GM12878 (cell line): ENCODE measurements around the gene CSF2. TPM values are rescaled to one million over a fixed set of nuclear protein-coding genes. Genes with fewer than 3 reads are reported as not detected.

ENCODE experiments used
- ATAC-seq: fragments of 200-7000 bp; cut with Tn5 transposase; 3 replicates; pipeline ENCODE4 v1.9.1; 2020; ENCODE audit warnings: mild to moderate bottlenecking, moderate library complexity
- BruUV-seq: library from RNA; stranded (reverse); fragments of 400-500 nt; replicated peaks from 2 replicates; lab custom pipeline; 2021; lab: Mats Ljungman, UMichigan
- CTCF ChIA-PET: fragments of 300-600 bp; sonication (Branson Sonifier 250); formaldehyde crosslinking; extraction: SDS; loops from one replicate; lab custom pipeline; 2021; ENCODE audit warnings: inconsistent platforms; lab: Yijun Ruan, JAX
- POLR2A ChIA-PET: fragments of 350-600 bp; formaldehyde crosslinking; extraction: SDS; loops from one replicate; lab custom pipeline; 2021; ENCODE audit warnings: inconsistent platforms; lab: Charles Lee
- RAD21 ChIA-PET: fragments of 300-600 bp; sonication (Branson Sonifier 250); formaldehyde crosslinking; loops from one replicate; lab custom pipeline; 2023; ENCODE audit warnings: antibody characterized with exemption; ENCODE audit not compliant: unreplicated experiment; lab: Charles Lee
- SMC1A ChIA-PET: fragments of 300-600 bp; sonication (Branson Sonifier 250); formaldehyde crosslinking; loops from one replicate; lab custom pipeline; 2023; ENCODE audit not compliant: unreplicated experiment, uncharacterized antibody; lab: Charles Lee
- DNase-seq: peaks from one replicate; pipeline ENCODE4 v3.0.0-alpha.2; 2011; ENCODE audit warnings: low read depth, low spot score
- FAIRE-seq: peaks from 3 replicates; lab custom pipeline; 2011; peaks lifted over from hg19 to GRCh38; lab: Jason Lieb, UNC
- H2AFZ ChIP-seq: 2 replicates; pipeline ENCODE4 v1.6.0; 2011; ENCODE audit warnings: low read depth, low read length, control low read depth; ENCODE audit not compliant: control insufficient read depth
- H3K27ac ChIP-seq: 2 replicates; pipeline ENCODE4 v1.5.1; 2011; ENCODE audit warnings: control low read depth; ENCODE audit not compliant: control insufficient read depth, insufficient read depth
- H3K27me3 ChIP-seq, 2 experiments: replicated peaks in 1 of 2; 2 replicates each; pipeline versions ENCODE4 v1.6.0 to v1.6.1; 2011; ENCODE audit warnings: low read length in 1 of 2; ENCODE audit not compliant: control insufficient read depth in 2 of 2, insufficient read depth in 2 of 2
- H3K36me3 ChIP-seq, 2 experiments: 2 replicates each; pipeline ENCODE4 v1.5.1; 2011; ENCODE audit warnings: low read length in 1 of 2; ENCODE audit not compliant: control insufficient read depth in 2 of 2, insufficient read depth in 2 of 2
- H3K4me1 ChIP-seq: 2 replicates; pipeline ENCODE4 v1.6.1; 2011; ENCODE audit warnings: mild to moderate bottlenecking, low read length, moderate library complexity, mixed read lengths; ENCODE audit not compliant: control insufficient read depth, insufficient read depth
- H3K4me2 ChIP-seq: 2 replicates; pipeline ENCODE4 v1.6.0; 2011; ENCODE audit warnings: control low read depth; ENCODE audit not compliant: control insufficient read depth, insufficient read depth
- H3K4me3 ChIP-seq: fragments of 200-600 bp; sonication (generic); 2 replicates; pipeline ENCODE4 v1.5.1; 2016
- H3K79me2 ChIP-seq: 2 replicates; pipeline ENCODE4 v1.6.0; 2011; ENCODE audit warnings: low read length; ENCODE audit not compliant: control insufficient read depth, insufficient read depth
- H3K9ac ChIP-seq: 2 replicates; pipeline ENCODE4 v1.8.0; 2011; ENCODE audit warnings: low read length, control low read depth, mixed read lengths; ENCODE audit not compliant: control insufficient read depth, insufficient read depth
- H3K9me3 ChIP-seq: replicated peaks from 3 replicates; pipeline ENCODE4 v1.5.1; 2011; ENCODE audit warnings: mild to moderate bottlenecking, low read length; ENCODE audit not compliant: control insufficient read depth, insufficient read depth
- H4K20me1 ChIP-seq: 2 replicates; pipeline ENCODE4 v1.6.0; 2011; ENCODE audit not compliant: control insufficient read depth, insufficient read depth
- BACH1 ChIP-seq: fragments of 450-650 bp; IDR thresholded peaks from 2 replicates; pipeline ENCODE4 v1.6.1; 2017; ENCODE audit warnings: mild to moderate bottlenecking, borderline replicate concordance
- CEBPB ChIP-seq, 2 experiments: fragments of 150-350 bp in 1 of 2; IDR thresholded peaks; 2 replicates each; pipeline ENCODE4 v1.6.1; 2012 to 2014; ENCODE audit warnings: low read depth in 2 of 2, low read length in 2 of 2, borderline replicate concordance in 1 of 2, inconsistent platforms in 1 of 2
- E4F1 ChIP-seq: fragments of 450-650 bp; IDR thresholded peaks from 2 replicates; pipeline ENCODE4 v1.6.1; 2018; ENCODE audit warnings: borderline replicate concordance, mild to moderate bottlenecking; ENCODE audit not compliant: partially characterized antibody
- EP300 ChIP-seq, 2 experiments: fragments of 150-350 bp in 1 of 2; IDR thresholded peaks; 2 replicates each; pipeline ENCODE4 v1.6.1; 2011 to 2012; ENCODE audit warnings: low read depth in 2 of 2, low read length in 2 of 2, borderline replicate concordance in 1 of 2, improper control_type of control experiment in 1 of 2, inconsistent platforms in 1 of 2; ENCODE audit not compliant: control insufficient read depth in 1 of 2
- FOXK2 ChIP-seq: fragments of 450-650 bp; IDR thresholded peaks from 2 replicates; pipeline ENCODE4 v1.6.1; 2017; ENCODE audit warnings: mild to moderate bottlenecking, moderate library complexity
- HDAC6 ChIP-seq: fragments of 200-600 bp; sonication (generic); IDR thresholded peaks from one replicate; pipeline ENCODE4 v1.8.0; 2017; ENCODE audit warnings: antibody characterized with exemption; ENCODE audit not compliant: unreplicated experiment
- IRF5 ChIP-seq: fragments of 450-650 bp; IDR thresholded peaks from 2 replicates; pipeline ENCODE4 v1.6.1; 2017; ENCODE audit warnings: borderline replicate concordance
- MXI1 ChIP-seq: fragments of 150-350 bp; IDR thresholded peaks from 2 replicates; pipeline ENCODE4 v1.6.1; 2011; ENCODE audit warnings: low read depth, mild to moderate bottlenecking, inconsistent platforms, low read length, improper control_type of control experiment
- PAX8 ChIP-seq: fragments of 450-650 bp; IDR thresholded peaks from 2 replicates; pipeline ENCODE4 v1.6.1; 2017; ENCODE audit warnings: mild to moderate bottlenecking, moderate library complexity
- RBBP5 ChIP-seq: fragments of 200-600 bp; sonication (generic); conservative IDR thresholded peaks from 2 replicates; pipeline ENCODE4 v1.6.1; 2016
- SMAD5 ChIP-seq: IDR thresholded peaks from 2 replicates; pipeline ENCODE4 v1.6.1; 2016; ENCODE audit warnings: antibody characterized with exemption, low read depth
- SREBF1 ChIP-seq: IDR thresholded peaks from 2 replicates; pipeline ENCODE4 v1.6.1; 2012; ENCODE audit warnings: mild to moderate bottlenecking, low read length
- SRF ChIP-seq, 2 experiments: IDR thresholded peaks; 2 replicates each; pipeline ENCODE4 v1.6.1; 2011; ENCODE audit warnings: low read depth in 2 of 2, low read length in 2 of 2, mild to moderate bottlenecking in 1 of 2, moderate library complexity in 1 of 2
- TBL1XR1 ChIP-seq: IDR thresholded peaks from 2 replicates; pipeline ENCODE4 v1.6.1; 2012; ENCODE audit warnings: low read depth, low read length, improper control_type of control experiment
- YY1 ChIP-seq: IDR thresholded peaks from 2 replicates; pipeline ENCODE4 v1.6.1; 2011; ENCODE audit warnings: low read depth, mild to moderate bottlenecking, low read length
- ZBTB40 ChIP-seq: fragments of 450-650 bp; IDR thresholded peaks from 2 replicates; pipeline ENCODE4 v1.6.1; 2016; ENCODE audit warnings: mild to moderate bottlenecking, moderate library complexity, borderline replicate concordance
- ZNF207 ChIP-seq: fragments of 450-650 bp; IDR thresholded peaks from 2 replicates; pipeline ENCODE4 v1.6.1; 2014; ENCODE audit warnings: antibody characterized with exemption, mild to moderate bottlenecking, borderline replicate concordance
- ZNF622 ChIP-seq: fragments of 450-650 bp; IDR thresholded peaks from 2 replicates; pipeline ENCODE4 v1.6.1; 2017; ENCODE audit warnings: mild to moderate bottlenecking, inconsistent platforms
- WGBS: methylation state at CpG from one replicate; pipeline ENCODE4 v1.1.6; 2016; ENCODE audit warnings: low lambda C conversion rate; ENCODE audit not compliant: insufficient replicate concordance, insufficient coverage; ENCODE audit errors: missing lambda C conversion rate; 5-methylcytosine and 5-hydroxymethylcytosine counted together
- in situ Hi-C: fragments of 300-500 bp; cut with MboI; formaldehyde crosslinking; loops from 9 replicates; pipeline ENCODE4 v1.14.3; 2018; ENCODE audit warnings: mixed read lengths
- intact Hi-C: fragments of 100-400 bp; cut with micrococcal nuclease; formaldehyde crosslinking; loops from one replicate; pipeline ENCODE4 v1.14.2; 2022; ENCODE audit not compliant: unreplicated experiment
- polyA plus RNA-seq, 11 experiments: library from polyadenylated mRNA; depleted of rRNA in 4 of 11; unstranded in 6 of 11; stranded (reverse) in 5 of 11; fragments of >200 nt; fragmentation: Nextera tagmentation in 4 of 11; fragmentation: Illumina TruSeq in 1 of 11; extraction: Ambion mirVana in 4 of 11; extraction: Trizol in 1 of 11; gene quantifications; 1 replicate in 1 of 11; 2 replicates in 10 of 11; pipeline versions ENCODE4 v1.2.1 to v1.2.3, GENCODE V29; 2011 to 2016; ENCODE audit warnings: inconsistent platforms in 2 of 11, missing spikeins in 2 of 11, low read depth in 1 of 11
- total RNA-seq, 4 experiments: library from RNA; depleted of rRNA in 3 of 4; stranded (reverse); fragments of >200 nt in 3 of 4; fragmentation: Illumina TruSeq in 1 of 4; extraction: Trizol in 1 of 4; gene quantifications; 2 replicates each; pipeline versions ENCODE4 v1.2.1 to v1.2.3, GENCODE V29; 2013 to 2021

CSF2 gene
- total and polyA plus RNA-seq, 10 of the 15 experiments (the other 5 are each of a cell fraction or from before 2014, with no cell fraction given), result 0.15 to 2.0 (median 0.69) TPM; not detected in 2

- 61% methylated on average over 3 of the region's 3 CpGs for WGBS
- Histone ChIP-seq H3K36me3 (no peaks in the 10 kb centered on the region), H3K4me3 (no peak overlapping the region), H2AFZ (no peak overlapping the region), H4K20me1 (no peaks in the 10 kb centered on the region), H3K4me2 (no peak overlapping the region), H3K27me3 (no peaks in the 10 kb centered on the region), H3K27ac (no peak overlapping the region), H3K9me3 (no peaks in the 10 kb centered on the region; the same call in none of the 3 replicates), H3K9ac (no peak overlapping the region), H3K4me1 (peaks cover 8% of the 10 kb centered on the region), H3K79me2 (no peaks in the 10 kb centered on the region)
- DNase-seq, result no peak
- FAIRE-seq, result no peak
- intact Hi-C loops (no loop called here), in situ Hi-C loops (no loop called here)
- ChIA-PET CTCF (interaction anchor here (0.7 kb wide), 1 partner anchor 577 kb away, joined by 3 read pairs; no protein-coding TSS in a partner anchor), RAD21 (interaction anchor here (0.7 kb wide), 1 partner anchor 8 kb away, joined by 3 read pairs; no protein-coding TSS in a partner anchor), POLR2A (no interaction called here), SMC1A (interaction anchor here (2.0 kb wide), 1 partner anchor 8 kb away, joined by 5 read pairs; no protein-coding TSS in a partner anchor)
- ATAC-seq, result no peak
- BruUV-seq, result no TSS peak
- TF ChIP-seq IRF5 (no peak), ZBTB40 (no peak), E4F1 (no peak), SMAD5 (no peak), PAX8 (no peak), BACH1 (no peak), EP300 (IDR thresholded peaks at IDR 0.05; ENCODE audit: borderline replicate concordance in 1 of 2, control insufficient read depth in 1 of 2, low read depth in 2 of 2, low read length in 2 of 2) (no peak), RBBP5 (no peak), SRF (IDR thresholded peaks at IDR 0.05; ENCODE audit: low read depth in 2 of 2, low read length in 2 of 2) (no peak), MXI1 (no peak), SREBF1 (no peak), TBL1XR1 (no peak), YY1 (no peak), CEBPB (IDR thresholded peaks at IDR 0.05; ENCODE audit: borderline replicate concordance in 1 of 2, low read depth in 2 of 2, low read length in 2 of 2) (no peak), ZNF207 (no peak), ZNF622 (no peak), HDAC6 (no peak), FOXK2 (no peak)
Measured at GRCh38 chr5:132110195-132110594, 36.6 kb downstream of the CSF2 start.
